Iris pigment epithelial cell (primary cell): ENCODE data around the gene WAS.
A peak's percentile ranks its signal among the peaks of the same experiment; 100 is the strongest.

ENCODE experiments used
- DNase-seq: peaks from one replicate; pipeline ENCODE4 v3.0.0-alpha.2; 2011; ENCODE audit warnings: low read depth

WAS gene

GRCh38 chrX:48711929-48712505 lies 28.4 kb downstream of the WAS start:
- no peak for DNase-seq

GRCh38 chrX:48713847-48714246 lies 30.2 kb downstream of the WAS start:
- no peak for DNase-seq

- no peak for DNase-seq
Observed at GRCh38 chrX:48714573-48714972, 31.0 kb downstream of the WAS start.

GRCh38 chrX:48715072-48715471 lies 31.5 kb downstream of the WAS start:
- DNase-seq: peak; percentile 28

- no peak for DNase-seq
Observed at GRCh38 chrX:48715876-48716502, 32.4 kb downstream of the WAS start.

- DNase-seq: no peak
Observed at GRCh38 chrX:48719958-48720357, 36.4 kb downstream of the WAS start.

- DNase-seq: no peak
Observed at GRCh38 chrX:48720577-48721250, 37.1 kb downstream of the WAS start.

- no peak for DNase-seq
Observed at GRCh38 chrX:48721916-48722315, 38.3 kb downstream of the WAS start.

GRCh38 chrX:48726596-48726995 lies 43.0 kb downstream of the WAS start:
- no peak for DNase-seq

- no peak for DNase-seq
Observed at GRCh38 chrX:48728653-48729052, 45.1 kb downstream of the WAS start.

- DNase-seq: no peak
Observed at GRCh38 chrX:48736303-48736702, 52.7 kb downstream of the WAS start.

- no peak for DNase-seq
Observed at GRCh38 chrX:48736878-48737212, 53.2 kb downstream of the WAS start.

GRCh38 chrX:48737213-48737938 lies 53.8 kb downstream of the WAS start:
- DNase-seq: peak; percentile 98

GRCh38 chrX:48737940-48738339 lies 54.3 kb downstream of the WAS start:
- DNase-seq: no peak
